Thyroid gland (tissue), 4 donors: ENCODE data around the gene SCG2.

ENCODE experiments used
- CTCF ChIP-seq, 6 experiments: fragments of 200-600 bp in 3 of 6; fragments of 450-650 bp in 3 of 6; sonication (generic) in 3 of 6; IDR thresholded peaks; one replicate each; pipeline ENCODE4 v1.5.1; 2016 to 2019; ENCODE audit warnings: antibody characterized with exemption in 6 of 6, mild to moderate bottlenecking in 2 of 6, inconsistent platforms in 1 of 6, moderate library complexity in 1 of 6
- POLR2A ChIP-seq, 2 donors: fragments of 450-650 bp; IDR thresholded peaks; one replicate each; pipeline ENCODE4 v1.6.1; 2017; ENCODE audit warnings: antibody characterized with exemption in 2 of 2, mild to moderate bottlenecking in 2 of 2, moderate library complexity in 1 of 2

GRCh38 chr2:223570784-223571183 is 31.4 kb downstream of the SCG2 start:
- TF ChIP-seq POLR2A (IDR thresholded peaks at IDR 0.05): no peak
- no peak for TF ChIP-seq CTCF (IDR thresholded peaks at IDR 0.05)
